HepG2 (cell line): ENCODE data around the gene CISD3.

ENCODE experiments used
- ATF1 ChIP-seq: IDR thresholded peaks from 2 replicates; pipeline ENCODE4 v1.6.1; 2016; ENCODE audit warnings: mild to moderate bottlenecking, control low read depth
- TF ChIP-seq, protein P1 (sequence below): sonication (generic); formaldehyde crosslinking; IDR thresholded peaks from 2 replicates; pipeline ENCODE4 v1.9.0; 2022; ENCODE audit warnings: low read depth, missing genetic modification reagents

- no peak for TF ChIP-seq ATF1 (CRISPR knock-in tag)
- TF ChIP-seq, protein P1, sequence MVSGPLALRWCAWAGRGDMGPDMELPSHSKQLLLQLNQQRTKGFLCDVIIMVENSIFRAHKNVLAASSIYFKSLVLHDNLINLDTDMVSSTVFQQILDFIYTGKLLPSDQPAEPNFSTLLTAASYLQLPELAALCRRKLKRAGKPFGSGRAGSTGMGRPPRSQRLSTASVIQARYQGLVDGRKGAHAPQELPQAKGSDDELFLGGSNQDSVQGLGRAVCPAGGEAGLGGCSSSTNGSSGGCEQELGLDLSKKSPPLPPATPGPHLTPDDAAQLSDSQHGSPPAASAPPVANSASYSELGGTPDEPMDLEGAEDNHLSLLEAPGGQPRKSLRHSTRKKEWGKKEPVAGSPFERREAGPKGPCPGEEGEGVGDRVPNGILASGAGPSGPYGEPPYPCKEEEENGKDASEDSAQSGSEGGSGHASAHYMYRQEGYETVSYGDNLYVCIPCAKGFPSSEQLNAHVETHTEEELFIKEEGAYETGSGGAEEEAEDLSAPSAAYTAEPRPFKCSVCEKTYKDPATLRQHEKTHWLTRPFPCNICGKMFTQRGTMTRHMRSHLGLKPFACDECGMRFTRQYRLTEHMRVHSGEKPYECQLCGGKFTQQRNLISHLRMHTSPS (CRISPR knock-in tag): no peak
Measured at GRCh38 chr17:38712593-38712992, 17.5 kb upstream of the CISD3 start.
